ENCODE measurements around the gene RPIA.
"Not testable (repeated sequence)": the region's sequence is repeated elsewhere in the genome, so short reads cannot be mapped to it uniquely, and the experiment has no call there.

The RPIA gene

DNA sequence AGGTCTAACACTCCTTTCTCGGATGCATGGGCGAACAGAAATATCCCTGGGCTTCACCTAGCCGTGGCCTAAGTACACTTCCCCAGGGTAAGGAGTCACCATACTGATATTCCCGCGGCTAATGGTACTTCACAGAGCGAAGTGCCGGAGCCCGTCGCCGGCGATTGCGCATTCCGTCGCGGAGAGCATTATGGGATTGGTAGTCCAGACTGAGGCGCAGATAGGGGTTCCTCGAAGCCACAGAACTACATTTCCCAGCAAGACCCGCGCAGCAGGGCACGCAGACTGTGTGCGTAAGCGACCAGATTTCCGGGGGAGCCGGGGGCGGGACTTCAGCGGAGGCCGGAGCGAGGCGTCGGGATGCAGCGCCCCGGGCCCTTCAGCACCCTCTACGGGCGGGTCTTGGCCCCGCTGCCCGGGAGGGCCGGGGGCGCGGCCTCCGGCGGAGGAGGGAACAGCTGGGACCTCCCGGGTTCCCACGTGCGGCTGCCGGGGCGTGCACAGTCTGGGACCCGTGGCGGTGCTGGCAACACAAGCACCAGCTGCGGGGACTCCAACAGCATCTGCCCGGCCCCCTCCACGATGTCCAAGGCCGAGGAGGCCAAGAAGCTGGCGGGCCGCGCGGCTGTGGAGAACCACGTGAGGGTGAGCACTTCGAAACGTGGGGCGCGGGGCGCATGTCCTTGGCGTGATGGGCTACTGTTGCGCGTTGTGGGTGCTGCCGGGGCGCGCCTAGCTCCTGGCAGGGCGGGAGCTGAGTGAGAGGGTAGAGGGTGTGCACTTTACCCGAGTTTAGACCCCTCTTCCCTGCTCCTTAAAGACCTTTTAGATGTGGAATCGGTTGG is at the start of gene RPIA:
RPIA (plus strand) TSS at position 335 of the 845 bp plus-strand sequence; CDS start at position 361, 26 bp downstream.
- DNase-seq (ENCODE audit: low read depth in 2 of 2), result peak; percentile 97 to 98

- DNase-seq (ENCODE audit: low read depth in 2 of 2), result no peak
Measured at GRCh38 chr2:88642278-88642677, 49.2 kb upstream of the RPIA start.

DNA sequence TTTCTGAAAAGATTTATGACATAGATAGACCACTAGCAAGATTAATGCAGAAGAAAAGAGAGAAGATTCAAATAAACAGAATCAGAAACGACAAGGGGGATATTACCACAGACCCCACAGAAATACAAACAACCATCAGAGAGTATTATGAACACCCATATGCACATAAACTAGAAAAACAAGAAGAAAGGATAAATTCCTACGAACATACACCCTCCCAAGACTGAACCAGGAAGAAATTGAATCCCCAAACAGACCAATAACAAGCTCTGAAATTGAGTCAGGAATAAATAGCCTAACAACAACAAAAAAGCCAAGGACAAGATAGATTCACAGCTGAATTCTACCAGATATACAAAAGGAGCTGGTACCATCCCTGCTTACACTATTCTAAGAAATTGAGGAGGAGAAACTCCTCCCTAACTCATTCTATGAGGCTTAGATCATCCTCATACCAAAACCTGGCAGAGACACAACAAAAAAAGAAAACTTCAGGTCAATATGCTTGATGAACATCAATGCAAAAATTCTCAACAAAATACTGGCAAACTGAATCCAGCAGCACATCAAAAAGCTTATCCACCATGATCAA is 46.1 kb upstream of the RPIA start:
- not testable (repeated sequence) for DNase-seq (ENCODE audit: low read depth in 2 of 2)

GRCh38 chr2:88651646-88652045 is 39.8 kb upstream of the RPIA start:
- DNase-seq (ENCODE audit: low read depth in 2 of 2), result no peak

DNA sequence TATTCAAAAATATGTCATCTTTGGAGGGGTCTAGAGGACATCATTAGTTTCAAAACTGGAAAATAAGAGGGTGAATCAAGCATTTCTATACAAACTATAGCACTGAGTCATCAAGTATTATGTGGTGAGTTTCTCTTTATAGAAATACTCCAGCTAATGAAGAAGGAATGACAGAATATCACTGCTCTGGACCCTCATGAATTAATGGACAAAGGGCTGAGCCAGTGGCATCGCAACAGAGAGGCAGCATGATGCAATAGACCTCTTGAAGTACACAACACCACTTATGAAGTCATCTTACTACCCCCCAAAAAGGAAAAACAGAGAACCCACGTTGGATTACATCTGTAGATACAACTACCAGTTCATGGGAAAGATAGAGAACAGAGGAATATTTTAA is 36.8 kb upstream of the RPIA start:
- DNase-seq (ENCODE audit: low read depth in 2 of 2), result no peak

GRCh38 chr2:88656690-88657089 is 34.8 kb upstream of the RPIA start:
- DNase-seq (ENCODE audit: low read depth in 2 of 2), result no peak

GRCh38 chr2:88657131-88657530 is 34.3 kb upstream of the RPIA start:
- DNase-seq (ENCODE audit: low read depth in 2 of 2), result no peak

DNA sequence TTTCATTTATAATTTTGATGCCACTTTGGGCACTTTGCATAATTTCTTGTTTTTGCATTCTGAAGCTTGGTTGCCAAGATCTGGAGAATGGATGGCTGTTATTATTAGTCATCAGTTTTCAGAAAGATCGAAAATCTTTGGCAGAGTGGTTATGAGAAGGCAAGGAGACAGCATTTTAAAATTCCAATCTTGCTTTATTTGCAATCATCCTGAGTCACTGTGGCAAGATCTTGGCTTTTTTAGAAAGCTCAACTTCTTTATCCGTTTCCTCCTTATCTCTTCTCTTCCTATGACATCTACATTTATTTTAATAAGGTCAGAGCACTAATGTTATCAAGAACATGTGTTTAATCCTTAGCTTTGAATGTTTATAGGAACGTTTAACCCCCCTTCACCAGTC is 33.1 kb upstream of the RPIA start:
- no peak for DNase-seq (ENCODE audit: low read depth in 2 of 2)

DNA sequence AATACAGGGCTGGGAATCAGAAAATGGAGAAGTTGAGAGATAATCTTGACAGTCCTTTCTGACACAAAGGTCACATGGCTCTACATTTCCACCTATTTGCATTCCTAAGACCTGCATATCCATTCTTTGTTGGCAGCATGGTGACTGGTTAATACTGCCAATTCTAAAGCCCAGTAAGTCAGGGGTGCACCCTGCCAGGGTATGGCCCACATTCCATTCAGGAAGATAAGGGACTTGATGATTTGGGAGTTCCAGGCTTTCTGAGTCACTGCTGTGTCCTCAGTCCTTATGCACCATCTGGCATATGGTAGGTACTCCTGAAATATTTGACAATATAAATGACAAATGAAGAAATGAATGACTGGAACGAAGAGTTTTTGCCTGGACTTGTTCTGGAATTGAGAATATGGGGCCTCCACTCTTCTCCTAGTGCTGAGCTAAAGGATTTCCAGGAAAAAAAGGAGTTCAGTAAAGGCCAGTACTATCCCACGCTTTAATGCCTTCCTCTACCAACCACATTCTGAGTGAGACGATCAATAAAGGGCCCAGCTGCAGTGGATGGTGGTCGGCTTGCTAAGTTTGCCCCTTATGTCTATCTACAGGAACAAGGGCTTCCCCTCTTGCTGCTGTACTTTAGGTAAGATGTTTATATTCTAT is 32.5 kb upstream of the RPIA start:
- DNase-seq (ENCODE audit: low read depth in 2 of 2), result no peak

- no peak for DNase-seq (ENCODE audit: low read depth in 2 of 2)
Measured at GRCh38 chr2:88659538-88659915, 31.9 kb upstream of the RPIA start.

GRCh38 chr2:88660622-88661021 is 30.9 kb upstream of the RPIA start:
- no peak for DNase-seq (ENCODE audit: low read depth in 2 of 2)

DNA sequence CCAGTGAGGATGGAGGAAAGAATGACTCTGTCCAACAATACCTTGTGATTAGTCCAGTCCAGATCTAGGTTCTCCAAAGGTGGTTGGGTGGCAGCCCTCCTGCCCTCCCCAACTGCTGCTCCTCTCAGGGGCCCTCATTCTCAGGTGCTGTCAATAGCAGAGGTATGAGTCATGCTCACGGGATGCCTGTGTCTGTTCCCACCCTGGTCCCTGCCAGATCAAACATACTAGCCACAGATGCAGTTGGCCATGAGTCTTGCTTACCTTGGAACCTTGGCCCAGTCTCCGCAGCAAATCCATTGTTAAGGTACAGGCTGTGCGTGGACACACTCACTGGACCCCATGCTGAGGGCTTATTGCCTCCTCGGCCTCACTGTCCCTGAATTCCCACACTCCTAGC is 24.9 kb upstream of the RPIA start:
- no peak for DNase-seq (ENCODE audit: low read depth in 2 of 2)

DNA sequence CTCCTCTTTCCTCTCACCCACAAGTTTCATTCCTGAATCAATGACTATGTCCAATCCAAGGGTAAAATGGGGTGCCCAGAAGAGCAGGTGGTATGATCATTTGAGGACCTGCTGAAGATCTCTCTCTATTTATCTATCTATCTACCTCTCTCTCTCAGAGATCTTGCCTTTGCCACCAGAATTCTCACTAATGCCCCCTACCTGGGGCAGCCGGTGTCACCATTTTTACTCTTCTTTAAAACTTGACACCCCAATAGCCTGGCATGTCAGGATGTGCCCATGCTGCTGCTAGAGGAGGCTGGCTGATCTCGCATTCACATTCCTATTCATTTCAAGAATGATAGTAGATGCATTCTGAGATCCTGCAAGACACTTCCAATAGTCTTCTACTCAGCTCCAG is 24.3 kb upstream of the RPIA start:
- no peak for DNase-seq (ENCODE audit: low read depth in 2 of 2)

DNA sequence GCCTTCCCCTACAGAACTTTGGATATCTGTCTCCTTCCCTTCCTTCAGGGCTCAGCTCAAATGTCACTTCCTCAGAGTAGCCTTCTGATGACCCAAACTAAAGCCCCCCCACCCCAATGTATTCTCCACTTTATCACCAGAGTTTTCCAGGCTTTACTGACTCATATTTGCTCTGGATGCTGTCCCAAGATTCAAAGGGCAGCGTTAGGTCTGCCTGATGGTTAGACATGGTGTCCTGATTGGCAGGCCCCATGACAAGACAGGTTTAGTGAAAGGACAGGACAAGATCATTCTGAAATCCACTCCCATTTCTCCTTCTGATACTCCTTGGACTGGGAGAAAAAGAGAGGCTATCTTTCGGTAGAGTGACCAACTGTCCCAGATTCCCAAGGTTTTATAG is 22.6 kb upstream of the RPIA start:
- DNase-seq (ENCODE audit: low read depth in 2 of 2), result no peak

- DNase-seq (ENCODE audit: low read depth in 2 of 2), result no peak
Measured at GRCh38 chr2:88669482-88670214, 21.8 kb upstream of the RPIA start.

DNA sequence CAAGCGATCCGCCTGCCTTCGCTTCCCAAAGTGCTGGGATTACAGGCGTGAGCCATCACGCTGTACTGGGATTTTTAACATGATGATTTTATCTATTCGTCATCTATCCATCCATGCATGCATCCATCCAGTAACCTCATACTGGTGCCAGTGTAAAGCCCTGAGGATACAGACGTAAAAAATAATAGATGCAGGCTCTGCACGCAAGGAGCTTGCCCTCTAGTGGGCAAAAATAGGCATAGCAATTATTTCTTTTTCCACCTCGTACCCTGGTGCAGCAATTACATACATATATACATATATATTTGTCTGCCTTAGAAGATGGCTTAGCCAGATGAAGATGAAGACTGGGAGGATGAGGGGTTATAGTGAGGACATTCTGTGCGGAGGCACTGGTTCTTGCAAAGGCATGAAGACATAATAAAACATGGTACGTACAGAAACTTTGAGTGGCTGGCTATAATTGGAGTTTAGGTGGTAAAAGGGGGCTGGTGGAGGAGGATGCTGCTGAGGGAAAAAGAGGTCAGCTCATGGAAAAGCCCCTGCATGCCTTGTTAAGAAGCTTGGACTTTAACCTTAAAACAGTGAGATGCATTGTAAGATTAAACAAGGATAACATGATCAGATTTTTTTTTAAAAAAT is 19.6 kb upstream of the RPIA start:
- DNase-seq (ENCODE audit: low read depth in 2 of 2), result peak in 1 of 2 donors; percentile 11

DNA sequence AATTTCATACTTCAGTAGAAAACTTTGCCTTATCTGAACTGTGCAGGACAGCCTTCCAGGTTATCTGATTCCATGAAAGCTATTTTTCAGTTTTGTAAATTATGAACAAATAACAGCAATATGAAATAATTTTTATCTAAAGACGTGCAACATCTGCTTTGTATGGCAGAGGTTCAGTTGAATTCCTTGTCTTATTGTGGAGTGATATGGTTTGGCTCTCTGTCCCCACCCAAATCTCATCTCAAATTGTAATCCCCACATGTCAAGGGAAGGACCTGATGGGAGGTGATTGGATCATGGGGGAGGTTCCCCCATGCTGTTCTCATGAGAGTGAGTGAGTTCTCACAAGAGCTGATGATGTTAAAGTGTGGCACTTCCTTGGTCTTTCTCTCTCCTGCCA is 18.1 kb upstream of the RPIA start:
- no peak for DNase-seq (ENCODE audit: low read depth in 2 of 2)

- DNase-seq (ENCODE audit: low read depth in 2 of 2), result no peak
Measured at GRCh38 chr2:88680266-88680902, 11.1 kb upstream of the RPIA start.

DNA sequence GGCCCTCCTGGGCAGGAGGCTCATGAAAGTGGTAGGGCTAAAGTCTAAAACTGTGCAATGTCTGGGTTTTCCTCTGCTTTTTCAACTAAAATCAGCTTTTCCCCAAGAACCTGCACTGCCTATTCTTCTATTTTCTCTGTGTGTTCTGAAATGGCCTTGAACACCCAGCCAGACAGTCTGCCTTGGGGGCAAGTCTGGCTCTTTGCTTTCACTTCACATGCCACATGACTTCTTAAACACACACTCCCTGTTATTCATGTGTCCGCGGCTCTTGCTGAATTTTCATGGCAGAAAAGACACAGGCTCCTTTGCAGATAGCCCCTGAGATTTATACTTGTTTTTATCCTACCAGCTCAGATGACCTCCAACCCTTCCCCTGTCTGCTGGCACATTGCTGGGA is 10.6 kb upstream of the RPIA start:
- no peak for DNase-seq (ENCODE audit: low read depth in 2 of 2)

DNA sequence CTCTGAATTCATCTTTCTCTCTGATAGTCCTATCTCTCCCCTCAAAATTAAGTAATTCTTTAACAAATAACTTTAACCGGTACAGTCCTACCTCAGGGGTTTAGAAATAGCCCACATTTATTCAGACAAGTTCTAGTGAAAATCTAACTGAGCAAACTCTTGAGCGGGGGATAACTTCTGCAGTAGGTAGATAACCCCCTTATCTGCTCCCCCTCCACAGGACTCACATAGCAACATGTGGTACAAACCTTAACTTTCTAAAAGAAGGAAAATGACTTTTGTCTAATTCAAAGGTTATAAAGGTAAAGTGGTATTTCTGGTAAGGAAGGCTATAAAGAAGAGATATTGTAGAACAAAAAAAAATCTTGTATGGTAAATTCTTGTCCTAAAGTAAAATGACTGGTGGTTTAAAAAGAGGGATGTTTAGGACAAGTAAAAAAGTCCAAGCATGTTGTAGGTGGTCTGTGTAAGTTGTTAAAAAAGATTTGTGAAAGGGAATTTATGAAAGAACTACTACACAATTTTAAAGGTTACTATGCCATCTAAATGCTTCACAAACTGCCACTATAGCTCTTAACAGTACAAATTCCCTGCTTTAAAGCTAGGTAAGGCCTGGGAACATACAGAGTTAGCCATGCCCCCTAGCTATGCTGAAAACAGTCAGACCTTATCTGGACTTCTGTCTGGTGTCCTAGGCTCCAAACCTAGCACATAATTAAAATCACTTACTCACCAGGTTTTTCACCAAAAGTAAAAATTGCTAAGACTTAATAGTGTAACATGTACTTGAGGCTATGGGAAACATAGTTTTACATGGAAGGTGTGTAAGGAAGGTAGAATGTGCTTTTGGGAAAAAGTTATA is 8.1 kb upstream of the RPIA start:
- no peak for DNase-seq (ENCODE audit: low read depth in 2 of 2)

Data from stimulated activated CD4-positive, alpha-beta T cell treated with anti-CD3 and anti-CD28 coated beads, Interleukin-1b, Interleukin-23, amount 100 ng/mL, for 4 hours (primary cell).